Measurements from ENCODE around the gene IGF1R.

Gene IGF1R

DNA sequence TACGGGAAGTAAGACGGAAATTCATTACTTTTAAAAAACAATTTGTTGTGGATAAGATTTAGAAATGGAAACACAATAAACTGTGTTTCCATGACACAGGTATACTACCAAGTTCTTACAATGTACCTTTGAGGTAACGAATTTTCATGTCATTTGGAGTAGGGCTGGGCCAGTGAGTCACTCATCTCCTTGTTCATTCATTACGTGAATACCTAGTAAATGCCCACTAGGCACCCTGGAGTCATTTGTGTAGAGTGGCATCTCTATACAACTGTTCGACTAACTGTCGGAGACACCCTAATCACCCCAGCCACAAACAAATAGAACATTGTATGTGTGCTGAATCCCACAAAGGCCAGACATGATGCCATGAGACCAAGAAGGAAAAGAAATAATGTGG lies 94.8 kb downstream of the IGF1R start:
- H3K4me3 ChIP-seq (replicated peaks; ENCODE audit: insufficient read depth, low read length) = no peak overlapping the region
- no peak for DNase-seq (ENCODE audit: low read depth in 1 of 2, low spot score in 1 of 2)
- H3K27me3 ChIP-seq (ENCODE audit: insufficient read depth, poor library complexity, severe bottlenecking) = no peaks in the 10 kb centered on the region
- H3K27ac ChIP-seq (replicated peaks) = no peak overlapping the region
- TF ChIP-seq GABPA (IDR thresholded peaks at IDR 0.05; ENCODE audit: low read depth) = no peak
- TF ChIP-seq, protein P1, sequence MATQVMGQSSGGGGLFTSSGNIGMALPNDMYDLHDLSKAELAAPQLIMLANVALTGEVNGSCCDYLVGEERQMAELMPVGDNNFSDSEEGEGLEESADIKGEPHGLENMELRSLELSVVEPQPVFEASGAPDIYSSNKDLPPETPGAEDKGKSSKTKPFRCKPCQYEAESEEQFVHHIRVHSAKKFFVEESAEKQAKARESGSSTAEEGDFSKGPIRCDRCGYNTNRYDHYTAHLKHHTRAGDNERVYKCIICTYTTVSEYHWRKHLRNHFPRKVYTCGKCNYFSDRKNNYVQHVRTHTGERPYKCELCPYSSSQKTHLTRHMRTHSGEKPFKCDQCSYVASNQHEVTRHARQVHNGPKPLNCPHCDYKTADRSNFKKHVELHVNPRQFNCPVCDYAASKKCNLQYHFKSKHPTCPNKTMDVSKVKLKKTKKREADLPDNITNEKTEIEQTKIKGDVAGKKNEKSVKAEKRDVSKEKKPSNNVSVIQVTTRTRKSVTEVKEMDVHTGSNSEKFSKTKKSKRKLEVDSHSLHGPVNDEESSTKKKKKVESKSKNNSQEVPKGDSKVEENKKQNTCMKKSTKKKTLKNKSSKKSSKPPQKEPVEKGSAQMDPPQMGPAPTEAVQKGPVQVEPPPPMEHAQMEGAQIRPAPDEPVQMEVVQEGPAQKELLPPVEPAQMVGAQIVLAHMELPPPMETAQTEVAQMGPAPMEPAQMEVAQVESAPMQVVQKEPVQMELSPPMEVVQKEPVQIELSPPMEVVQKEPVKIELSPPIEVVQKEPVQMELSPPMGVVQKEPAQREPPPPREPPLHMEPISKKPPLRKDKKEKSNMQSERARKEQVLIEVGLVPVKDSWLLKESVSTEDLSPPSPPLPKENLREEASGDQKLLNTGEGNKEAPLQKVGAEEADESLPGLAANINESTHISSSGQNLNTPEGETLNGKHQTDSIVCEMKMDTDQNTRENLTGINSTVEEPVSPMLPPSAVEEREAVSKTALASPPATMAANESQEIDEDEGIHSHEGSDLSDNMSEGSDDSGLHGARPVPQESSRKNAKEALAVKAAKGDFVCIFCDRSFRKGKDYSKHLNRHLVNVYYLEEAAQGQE (IDR thresholded peaks at IDR 0.05; ENCODE audit: insufficient replicate concordance, low read depth) = no peak
- TF ChIP-seq SPI1 (IDR thresholded peaks at IDR 0.05; ENCODE audit: borderline replicate concordance, low read depth) = no peak
- no peak for TF ChIP-seq POLR2AphosphoS5 (IDR thresholded peaks at IDR 0.05; ENCODE audit: low read depth)
- TF ChIP-seq, protein P2, sequence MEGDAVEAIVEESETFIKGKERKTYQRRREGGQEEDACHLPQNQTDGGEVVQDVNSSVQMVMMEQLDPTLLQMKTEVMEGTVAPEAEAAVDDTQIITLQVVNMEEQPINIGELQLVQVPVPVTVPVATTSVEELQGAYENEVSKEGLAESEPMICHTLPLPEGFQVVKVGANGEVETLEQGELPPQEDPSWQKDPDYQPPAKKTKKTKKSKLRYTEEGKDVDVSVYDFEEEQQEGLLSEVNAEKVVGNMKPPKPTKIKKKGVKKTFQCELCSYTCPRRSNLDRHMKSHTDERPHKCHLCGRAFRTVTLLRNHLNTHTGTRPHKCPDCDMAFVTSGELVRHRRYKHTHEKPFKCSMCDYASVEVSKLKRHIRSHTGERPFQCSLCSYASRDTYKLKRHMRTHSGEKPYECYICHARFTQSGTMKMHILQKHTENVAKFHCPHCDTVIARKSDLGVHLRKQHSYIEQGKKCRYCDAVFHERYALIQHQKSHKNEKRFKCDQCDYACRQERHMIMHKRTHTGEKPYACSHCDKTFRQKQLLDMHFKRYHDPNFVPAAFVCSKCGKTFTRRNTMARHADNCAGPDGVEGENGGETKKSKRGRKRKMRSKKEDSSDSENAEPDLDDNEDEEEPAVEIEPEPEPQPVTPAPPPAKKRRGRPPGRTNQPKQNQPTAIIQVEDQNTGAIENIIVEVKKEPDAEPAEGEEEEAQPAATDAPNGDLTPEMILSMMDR (IDR thresholded peaks at IDR 0.05; ENCODE audit: insufficient read depth, low read length) = no peak

DNA sequence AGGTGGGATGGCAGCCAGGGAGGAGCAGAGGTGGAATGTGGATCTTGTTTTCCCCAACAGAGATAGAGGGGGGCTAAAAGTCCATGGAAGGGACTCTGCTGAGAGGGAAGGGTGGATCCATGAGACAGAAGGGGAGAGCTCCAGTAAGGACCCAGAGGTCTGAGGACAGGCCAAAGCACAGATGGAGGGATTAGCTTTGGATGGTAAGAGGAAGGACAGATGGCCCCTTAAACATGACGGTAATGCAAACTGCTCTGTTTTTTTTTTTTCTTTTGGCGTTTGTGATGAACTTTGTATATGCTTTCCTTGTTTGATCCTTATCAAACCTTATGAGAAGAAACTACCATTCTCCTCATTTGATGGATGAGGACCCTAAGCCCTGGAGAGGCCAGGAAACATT lies 96.2 kb downstream of the IGF1R start:
- no peak overlapping the region for H3K27ac ChIP-seq (replicated peaks)
- no peak for DNase-seq (ENCODE audit: low read depth in 1 of 2, low spot score in 1 of 2)
- no peaks in the 10 kb centered on the region for H3K27me3 ChIP-seq (ENCODE audit: insufficient read depth, poor library complexity, severe bottlenecking)
- no peak for TF ChIP-seq POLR2AphosphoS5 (IDR thresholded peaks at IDR 0.05; ENCODE audit: low read depth)
- no peak for TF ChIP-seq GABPA (IDR thresholded peaks at IDR 0.05; ENCODE audit: low read depth)
- no peak for TF ChIP-seq SPI1 (IDR thresholded peaks at IDR 0.05; ENCODE audit: borderline replicate concordance, low read depth)
- TF ChIP-seq, protein P2 (IDR thresholded peaks at IDR 0.05; ENCODE audit: insufficient read depth, low read length) = no peak
- TF ChIP-seq, protein P1 (IDR thresholded peaks at IDR 0.05; ENCODE audit: insufficient replicate concordance, low read depth) = no peak
- H3K4me3 ChIP-seq (replicated peaks; ENCODE audit: insufficient read depth, low read length) = no peak overlapping the region

DNA sequence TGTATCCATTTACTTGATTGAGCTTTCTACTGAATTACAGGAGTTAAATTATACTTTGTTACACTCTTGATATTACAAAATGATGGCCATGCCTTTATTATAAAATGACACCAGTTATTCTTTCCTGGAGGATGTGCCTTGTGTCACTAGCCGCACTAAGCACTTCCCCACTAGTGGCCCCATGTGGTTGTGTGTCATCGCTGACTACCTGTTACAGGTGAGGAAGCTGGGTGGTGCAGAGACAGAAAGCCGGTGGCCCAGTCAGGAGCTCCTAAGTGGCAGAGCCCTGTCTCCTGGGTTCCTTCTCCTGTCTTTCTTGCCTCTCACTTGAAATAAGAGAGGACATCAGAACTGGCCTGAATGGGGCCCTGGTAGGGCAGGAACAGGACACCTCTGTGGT lies 96.8 kb downstream of the IGF1R start:
- H3K27ac ChIP-seq (replicated peaks) = peak overlapping the region; percentile 0; the same call in 1 of the 2 replicates
- TF ChIP-seq, protein P1 (IDR thresholded peaks at IDR 0.05; ENCODE audit: insufficient replicate concordance, low read depth) = no peak
- TF ChIP-seq GABPA (IDR thresholded peaks at IDR 0.05; ENCODE audit: low read depth) (no peak), SPI1 (IDR thresholded peaks at IDR 0.05; ENCODE audit: borderline replicate concordance, low read depth) (no peak), POLR2AphosphoS5 (IDR thresholded peaks at IDR 0.05; ENCODE audit: low read depth) (no peak)
- TF ChIP-seq, protein P2 (IDR thresholded peaks at IDR 0.05; ENCODE audit: insufficient read depth, low read length) = no peak
- DNase-seq (ENCODE audit: low read depth in 1 of 2, low spot score in 1 of 2) = no peak
- no peak overlapping the region for H3K4me3 ChIP-seq (replicated peaks; ENCODE audit: insufficient read depth, low read length)
- no peaks in the 10 kb centered on the region for H3K27me3 ChIP-seq (ENCODE audit: insufficient read depth, poor library complexity, severe bottlenecking)
